Heart right ventricle (tissue), 16 donors: ENCODE results near the gene NME3. TPM values are rescaled to one million over a fixed set of nuclear protein-coding genes. Genes with fewer than 3 reads are reported as not detected.

Source experiments
- ATAC-seq, 8 donors: fragments of 200-7000 bp; cut with Tn5 transposase; one replicate each; pipeline ENCODE4 v1.9.1; 2020; ENCODE audit warnings: mild to moderate bottlenecking in 8 of 8, moderate library complexity in 8 of 8, moderate number of reproducible peaks in 1 of 8
- DNase-seq, 2 donors: peaks; one replicate each; pipeline ENCODE4 v3.0.0-alpha.2; 2020
- H3K27ac ChIP-seq, 10 donors: fragments of 200-600 bp; sonication (generic) in 2 of 10; one replicate each; pipeline versions ENCODE4 v1.5.0 to v1.8.0; 2020 to 2022; ENCODE audit warnings: mild to moderate bottlenecking in 3 of 10
- H3K27me3 ChIP-seq, 7 donors: fragments of 200-600 bp; one replicate each; pipeline ENCODE4 v1.8.0; 2021 to 2022; ENCODE audit warnings: mild to moderate bottlenecking in 2 of 7
- H3K36me3 ChIP-seq, 9 donors: fragments of 200-600 bp; sonication (generic) in 1 of 9; one replicate each; pipeline versions ENCODE4 v1.5.0 to v1.8.0; 2020 to 2022; ENCODE audit warnings: mild to moderate bottlenecking in 2 of 9
- H3K4me1 ChIP-seq, 9 donors: fragments of 200-600 bp; sonication (generic) in 1 of 9; one replicate each; pipeline versions ENCODE4 v1.5.0 to v1.8.0; 2020 to 2022; ENCODE audit warnings: mild to moderate bottlenecking in 4 of 9
- H3K4me3 ChIP-seq, 10 donors: fragments of 200-600 bp; sonication (generic) in 2 of 10; one replicate each; pipeline versions ENCODE4 v1.5.0 to v1.8.0; 2020 to 2022; ENCODE audit warnings: mild to moderate bottlenecking in 7 of 10, moderate library complexity in 2 of 10
- H3K9me3 ChIP-seq, 11 donors: fragments of 200-600 bp in 10 of 11; sonication (generic) in 2 of 11; one replicate each; pipeline versions ENCODE4 v1.5.0 to v1.8.0; 2013 to 2022; ENCODE audit warnings: mild to moderate bottlenecking in 2 of 11, control low read depth in 1 of 11, moderate library complexity in 1 of 11
- WGBS, 2 donors: extraction: QIAGEN DNeasy Blood & Tissue Kit; methylation state at CpG; one replicate each; pipeline ENCODE4 v1.1.7; 2013; ENCODE audit warnings: inconsistent platforms in 1 of 2; 5-methylcytosine and 5-hydroxymethylcytosine counted together
- intact Hi-C, 10 donors: fragments of 100-400 bp; cut with DNase I; formaldehyde crosslinking; loops; one replicate each; pipeline versions ENCODE4 v1.11.1 to v1.14.2; 2022
- polyA plus RNA-seq, 2 donors: library from polyadenylated mRNA; stranded (reverse); fragments of 200-250 nt; gene quantifications; one replicate each; pipeline ENCODE4 v1.2.3, GENCODE V29; 2013
- total RNA-seq, 10 donors: library from RNA; stranded (reverse); fragmentation: NEBNext Ultra II Directional in 3 of 10; extraction: Animal tissue kit (Norgen Biotek cat#: 25700) in 3 of 10; gene quantifications; one replicate each; pipeline versions ENCODE4 v1.2.1 to v1.2.4, GENCODE V29; 2021 to 2023
- TF ChIP-seq, protein P1 (sequence below), 9 donors: fragments of 200-600 bp; sonication (generic) in 2 of 9; IDR thresholded peaks; one replicate each; pipeline versions ENCODE4 v1.5.0 to v1.8.0; 2021 to 2022; ENCODE audit warnings: antibody characterized with exemption in 9 of 9, mild to moderate bottlenecking in 5 of 9, moderate library complexity in 1 of 9
- donor health status: Arrhythmogenic right ventricular cardiomyopathy.
- donor health status: ischemic (EF 13 %, LVEDD 7.1; RV severe dilation, severe dysfunction).
- donor health status: healthy with polysubstance abuse.
- donor health status: DM: no; HTN: yes; CAD: no.
- donor health status: DM: no; HTN: no; CAD: no.
- donor health status: ischemic (EF 25% LVEDD 6.9; RV normal size, moderate dysfunction).
- donor health status: ischemic (EF 25% LVEDD 5.7; RV mildly dilated, moderate dysfunction).
- donor health status: healthy.
- donor health status: DM: yes; HTN: yes; CAD: no.
- donor health status: Ischemic cardiomyopathy.
- donor health status: ischemic (EF 35%, LVEDD 5.7; RV mildly dilated, moderate dysfunction).
- donor health status: nonischemic (EF 11% LVEDD 7.7; RV severe dilation, severe dysfunction).
- donor health status: DM: yes; HTN: yes; CAD: no.
- donor health status: PGD.
- donor health status: ischemic (EF 29% LVEDD 5.4; RV normal size, mild dysfunction).
- donor health status: nonischemic (EF 23%, LVEDD 6.1; RV moderate dilation, normal function).

NME3 gene
- total and polyA plus RNA-seq, 12 donors = 21.8 to 176 (median 31.6) TPM

DNA sequence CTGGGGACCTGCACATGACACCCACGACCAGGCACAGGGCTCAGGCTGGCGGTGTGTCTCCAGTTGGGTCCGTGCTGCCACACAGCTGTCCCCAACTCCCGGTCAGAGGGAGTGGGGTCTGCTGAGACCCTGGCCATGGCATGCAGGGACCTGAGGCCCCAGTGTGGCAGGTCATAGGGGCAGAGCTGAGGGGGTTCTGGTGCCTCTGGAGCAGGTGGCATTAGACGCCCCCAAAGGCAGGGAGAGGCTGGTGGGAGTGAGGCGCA is 15.6 kb upstream of the NME3 start:
- WGBS, 2 donors = 90 to 93% methylated on average over 6 of the region's 6 CpGs
- Histone ChIP-seq H3K4me3 (no peak overlapping the region), H3K9me3 (no peaks in the 10 kb centered on the region), H3K27ac (no peak overlapping the region), H3K36me3 (peaks cover 0 to 63% (median 12%) of the 10 kb centered on the region in 9 donors), H3K4me1 (peaks cover 4 to 33% (median 15%) of the 10 kb centered on the region in 9 donors), H3K27me3 (no peaks in the 10 kb centered on the region)
- DNase-seq = no peak
- intact Hi-C loops = no loop called here
- no peak for ATAC-seq
- TF ChIP-seq, protein P1, sequence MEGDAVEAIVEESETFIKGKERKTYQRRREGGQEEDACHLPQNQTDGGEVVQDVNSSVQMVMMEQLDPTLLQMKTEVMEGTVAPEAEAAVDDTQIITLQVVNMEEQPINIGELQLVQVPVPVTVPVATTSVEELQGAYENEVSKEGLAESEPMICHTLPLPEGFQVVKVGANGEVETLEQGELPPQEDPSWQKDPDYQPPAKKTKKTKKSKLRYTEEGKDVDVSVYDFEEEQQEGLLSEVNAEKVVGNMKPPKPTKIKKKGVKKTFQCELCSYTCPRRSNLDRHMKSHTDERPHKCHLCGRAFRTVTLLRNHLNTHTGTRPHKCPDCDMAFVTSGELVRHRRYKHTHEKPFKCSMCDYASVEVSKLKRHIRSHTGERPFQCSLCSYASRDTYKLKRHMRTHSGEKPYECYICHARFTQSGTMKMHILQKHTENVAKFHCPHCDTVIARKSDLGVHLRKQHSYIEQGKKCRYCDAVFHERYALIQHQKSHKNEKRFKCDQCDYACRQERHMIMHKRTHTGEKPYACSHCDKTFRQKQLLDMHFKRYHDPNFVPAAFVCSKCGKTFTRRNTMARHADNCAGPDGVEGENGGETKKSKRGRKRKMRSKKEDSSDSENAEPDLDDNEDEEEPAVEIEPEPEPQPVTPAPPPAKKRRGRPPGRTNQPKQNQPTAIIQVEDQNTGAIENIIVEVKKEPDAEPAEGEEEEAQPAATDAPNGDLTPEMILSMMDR (IDR thresholded peaks at IDR 0.05) = no peak

DNA sequence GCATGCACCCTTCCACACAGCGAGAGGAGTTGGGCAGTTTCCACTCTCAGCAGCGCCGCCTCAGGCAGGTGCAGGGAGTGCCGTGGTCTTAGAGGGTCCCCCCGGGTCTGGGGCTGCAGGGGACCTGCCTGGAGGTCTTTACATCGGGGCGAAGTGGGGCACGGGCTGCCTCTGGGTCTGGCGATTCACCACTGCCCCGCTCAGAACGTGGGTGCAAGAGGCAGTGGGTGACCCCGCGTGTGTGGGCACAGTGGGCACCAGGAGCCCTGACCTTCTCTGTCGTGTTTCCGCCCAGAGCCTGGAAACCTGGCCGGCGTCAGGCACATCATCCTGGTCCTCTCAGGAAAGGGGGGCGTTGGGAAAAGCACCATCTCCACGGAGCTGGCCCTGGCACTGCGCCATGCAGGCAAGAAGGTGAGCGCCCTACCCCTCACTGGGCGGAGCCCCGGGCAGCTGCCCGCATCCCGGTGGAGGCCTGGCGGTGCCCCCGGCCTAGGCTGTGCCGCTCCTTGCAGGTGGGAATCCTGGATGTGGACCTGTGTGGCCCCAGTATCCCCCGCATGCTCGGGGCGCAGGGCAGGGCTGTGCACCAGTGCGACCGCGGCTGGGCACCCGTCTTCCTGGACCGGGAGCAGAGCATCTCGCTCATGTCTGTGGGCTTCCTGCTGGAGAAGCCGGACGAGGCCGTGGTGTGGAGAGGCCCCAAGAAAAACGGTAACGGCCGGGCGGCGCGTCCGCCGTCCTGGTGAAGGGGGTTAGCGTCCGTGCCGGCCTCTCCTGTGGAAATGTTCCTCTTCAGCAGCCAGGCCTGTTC is 15.1 kb upstream of the NME3 start:
- peaks cover 0 to 58% (median 12%) of the 10 kb centered on the region in 9 donors for H3K36me3 ChIP-seq

DNA sequence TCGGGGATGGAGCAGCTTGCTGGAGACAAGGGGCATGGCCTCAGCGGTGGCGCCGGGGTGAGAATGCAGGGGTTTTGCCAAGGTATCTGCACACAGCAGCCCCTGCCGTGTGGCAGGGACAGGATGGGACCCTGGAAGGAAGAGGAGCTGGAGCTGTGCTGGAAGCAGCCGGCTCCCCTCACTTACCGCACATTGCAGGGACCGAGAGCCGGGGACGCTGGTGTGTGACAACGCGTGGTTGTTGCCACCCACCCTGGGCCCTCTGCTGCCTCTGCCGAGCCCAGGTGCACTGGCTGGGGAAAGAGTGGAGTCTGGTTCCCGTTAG is 14.5 kb upstream of the NME3 start:
- H3K27me3 ChIP-seq = no peaks in the 10 kb centered on the region
- DNase-seq (peak in 1 of 2 donors; percentile 14), ATAC-seq (no peak)
- TF ChIP-seq, protein P1 (IDR thresholded peaks at IDR 0.05) = no peak
- peaks cover 11 to 43% (median 24%) of the 10 kb centered on the region in 9 donors for H3K4me1 ChIP-seq
- peaks cover 0 to 56% (median 12%) of the 10 kb centered on the region in 9 donors for H3K36me3 ChIP-seq
- H3K9me3 ChIP-seq = no peaks in the 10 kb centered on the region
- H3K4me3 ChIP-seq = no peak overlapping the region
- intact Hi-C loops = no loop called here
- no peak overlapping the region for H3K27ac ChIP-seq
- 87 to 91% methylated on average over 14 of the region's 14 CpGs for WGBS, 2 donors

More for the DNA sequence above, 15.1 kb upstream of the NME3 start:
- H3K4me1 ChIP-seq = peaks cover 5 to 37% (median 18%) of the 10 kb centered on the region in 9 donors
- ATAC-seq (no peak), DNase-seq (peak in 1 of 2 donors; percentile 16)
- TF ChIP-seq, protein P1 (IDR thresholded peaks at IDR 0.05) = no peak
- no peak overlapping the region for H3K27ac ChIP-seq
- intact Hi-C loops = no loop called here
- no peak overlapping the region for H3K4me3 ChIP-seq
- WGBS, 2 donors = 88 to 89% methylated on average over 51 of the region's 51 CpGs
- H3K27me3 ChIP-seq = no peaks in the 10 kb centered on the region
- no peaks in the 10 kb centered on the region for H3K9me3 ChIP-seq

DNA sequence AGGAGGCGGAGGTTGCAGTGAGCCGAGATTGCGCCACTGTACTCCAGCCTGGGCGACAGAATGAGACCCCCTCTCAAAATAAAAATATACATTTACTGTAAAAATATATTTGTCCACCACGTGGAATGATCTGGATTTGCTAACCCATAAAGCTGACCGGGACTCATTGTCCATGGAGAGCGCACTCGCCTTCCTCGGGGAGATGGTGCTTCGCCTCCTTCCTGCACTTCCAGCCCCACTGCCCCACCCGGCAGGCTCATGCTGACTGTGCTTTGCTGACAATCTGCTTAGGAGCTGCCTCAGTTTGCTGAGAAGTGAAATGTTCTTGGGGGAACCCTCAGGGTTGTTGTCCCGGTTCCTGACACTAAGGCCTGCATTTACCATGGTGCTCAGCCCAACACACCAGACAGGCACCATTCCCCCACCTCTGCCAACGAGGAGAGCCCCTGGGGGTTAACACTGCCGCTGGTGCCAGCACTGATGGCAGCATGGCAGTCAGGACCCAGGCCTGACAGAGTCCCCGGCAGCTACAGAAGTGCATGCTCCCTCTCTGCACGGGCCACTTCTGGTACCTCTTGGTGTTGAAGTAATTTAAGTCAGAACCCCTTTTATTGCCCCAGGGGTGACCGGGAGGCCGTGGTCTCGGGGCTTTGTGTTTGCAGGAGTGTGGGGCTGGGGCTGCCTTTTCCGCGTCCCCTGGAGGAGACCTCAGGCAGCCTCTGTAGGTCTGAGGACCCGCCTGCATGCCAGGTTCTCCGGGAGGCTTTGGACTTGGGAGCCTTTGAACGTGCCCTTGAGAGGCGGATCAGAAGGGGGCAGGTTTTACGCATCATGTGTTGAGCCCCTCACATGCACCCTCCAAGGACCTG is 13.9 kb upstream of the NME3 start:
- Histone ChIP-seq H3K4me3 (no peak overlapping the region), H3K27me3 (no peaks in the 10 kb centered on the region), H3K36me3 (peaks cover 0 to 58% (median 12%) of the 10 kb centered on the region in 9 donors), H3K9me3 (no peaks in the 10 kb centered on the region), H3K27ac (no peak overlapping the region), H3K4me1 (peaks cover 12 to 49% (median 30%) of the 10 kb centered on the region in 9 donors)
- TF ChIP-seq, protein P1 (IDR thresholded peaks at IDR 0.05) = no peak
- 89 to 92% methylated on average over 26 of the region's 26 CpGs for WGBS, 2 donors
- ATAC-seq = no peak
- peak in 1 of 2 donors; percentile 10 for DNase-seq
- intact Hi-C loops = no loop called here
